A673 (cell line): ENCODE results near the gene KCNF1. TPM values are rescaled to one million over a fixed set of nuclear protein-coding genes. Genes with fewer than 3 reads are reported as not detected.

Experiments
- BruUV-seq: library from RNA; stranded (reverse); fragments of 400-500 nt; replicated peaks from 2 replicates; lab custom pipeline; 2021; lab: Mats Ljungman, UMichigan
- CTCF ChIA-PET: fragments of 300-600 bp; sonication (Branson Sonifier 250); formaldehyde crosslinking; loops from one replicate; lab custom pipeline; 2022; ENCODE audit warnings: antibody characterized with exemption; lab: Charles Lee
- POLR2A ChIA-PET: fragments of 300-600 bp; sonication (Branson Sonifier 250); formaldehyde crosslinking; loops from one replicate; lab custom pipeline; 2022; ENCODE audit warnings: antibody characterized with exemption; ENCODE audit not compliant: low non-redundant PET; lab: Charles Lee
- DNase-seq: peaks from one replicate; pipeline ENCODE4 v3.0.0-alpha.2; 2015; ENCODE audit warnings: low spot score
- H3K27ac ChIP-seq: fragments of 200-600 bp; sonication (generic); 2 replicates; pipeline ENCODE4 v1.5.1; 2016; ENCODE audit warnings: mixed run types, low read depth, mild to moderate bottlenecking, mixed read lengths, antibody characterized with exemption, low read length; ENCODE audit not compliant: poor library complexity, severe bottlenecking
- H3K27me3 ChIP-seq: fragments of 200-600 bp; sonication (generic); replicated peaks from 2 replicates; pipeline ENCODE4 v1.6.1; 2017; ENCODE audit warnings: mixed run types, low read depth, mild to moderate bottlenecking, mixed read lengths, antibody characterized with exemption, low read length; ENCODE audit not compliant: insufficient read depth, poor library complexity
- H3K36me3 ChIP-seq: fragments of 200-600 bp; sonication (generic); 2 replicates; pipeline ENCODE4 v1.6.1; 2016; ENCODE audit warnings: mixed run types, mild to moderate bottlenecking, mixed read lengths, antibody characterized with exemption, low read length; ENCODE audit not compliant: insufficient read depth, poor library complexity, severe bottlenecking
- H3K4me1 ChIP-seq: fragments of 200-600 bp; sonication (generic); 2 replicates; pipeline ENCODE4 v1.6.1; 2017; ENCODE audit warnings: mixed run types, mild to moderate bottlenecking, mixed read lengths, antibody characterized with exemption, low read length; ENCODE audit not compliant: insufficient read depth, poor library complexity, severe bottlenecking
- H3K4me3 ChIP-seq: fragments of 200-600 bp; sonication (generic); 2 replicates; pipeline ENCODE4 v1.5.1; 2016; ENCODE audit warnings: low read depth, mixed run types, mild to moderate bottlenecking, mixed read lengths, low read length; ENCODE audit not compliant: poor library complexity, severe bottlenecking
- H3K9me3 ChIP-seq: fragments of 200-600 bp; sonication (generic); 2 replicates; pipeline ENCODE4 v1.6.1; 2016; ENCODE audit warnings: mixed run types, low read depth, mild to moderate bottlenecking, mixed read lengths, antibody characterized with exemption, low read length; ENCODE audit not compliant: poor library complexity, severe bottlenecking
- CTCF ChIP-seq: fragments of 300-800, 200-600 bp; sonication (generic); conservative IDR thresholded peaks from 2 replicates; pipeline ENCODE4 v1.5.1; 2017; ENCODE audit warnings: low read depth, mild to moderate bottlenecking, antibody characterized with exemption, low read length, moderate library complexity, mixed read lengths
- EZH2 ChIP-seq: fragments of 200-600 bp; sonication (generic); IDR thresholded peaks from 2 replicates; pipeline ENCODE4 v1.6.1; 2017; ENCODE audit warnings: borderline replicate concordance, low read depth, mild to moderate bottlenecking, mixed read lengths, antibody characterized with exemption, low read length; ENCODE audit not compliant: poor library complexity, severe bottlenecking
- intact Hi-C: fragments of 100-400 bp; cut with micrococcal nuclease; formaldehyde crosslinking; loops from one replicate; pipeline ENCODE4 v1.10.0; 2022; ENCODE audit not compliant: unreplicated experiment
- total RNA-seq: library from RNA; stranded (reverse); gene quantifications from 2 replicates; pipeline ENCODE4 v1.2.3, GENCODE V29; 2021

The KCNF1 gene
- total RNA-seq, 1 experiment from 2014 or later = 0.32 TPM

- no TSS peak for BruUV-seq
- DNase-seq = no peak
- Histone ChIP-seq H3K9me3 (no peaks in the 10 kb centered on the region), H3K27me3 (peaks cover 4% of the 10 kb centered on the region), H3K4me3 (no peak overlapping the region), H3K36me3 (no peaks in the 10 kb centered on the region), H3K4me1 (no peaks in the 10 kb centered on the region), H3K27ac (no peak overlapping the region)
- intact Hi-C loops = no loop called here
- TF ChIP-seq EZH2 = no peak
- no peak for TF ChIP-seq CTCF
- ChIA-PET POLR2A (no interaction called here), CTCF (interaction anchor here (1.2 kb wide), 1 partner anchor 129 kb away, joined by 3 read pairs; no protein-coding TSS in a partner anchor)
These were observed 50.3 kb downstream of the KCNF1 start for GRCh38 chr2:10962004-10962403.

- TF ChIP-seq CTCF = no peak
- no peak for TF ChIP-seq EZH2
- POLR2A ChIA-PET = no interaction called here
These were observed 51.4 kb downstream of the KCNF1 start for GRCh38 chr2:10963155-10963554.

More at GRCh38 chr2:10963155-10963554, 51.4 kb downstream of the KCNF1 start:
- CTCF ChIA-PET = interaction anchor here (1.2 kb wide), 1 partner anchor 131 kb away, joined by 3 read pairs; no protein-coding TSS in a partner anchor
- Histone ChIP-seq H3K27ac (no peak overlapping the region), H3K4me3 (no peak overlapping the region), H3K27me3 (peaks cover 4% of the 10 kb centered on the region), H3K4me1 (no peaks in the 10 kb centered on the region), H3K36me3 (no peaks in the 10 kb centered on the region), H3K9me3 (no peaks in the 10 kb centered on the region)
- intact Hi-C loops = no loop called here
- BruUV-seq = no TSS peak
- DNase-seq = no peak

Other genes with a start within 250 kb of the KCNF1 start
- 43.7 and 47.1 TPM in 2 replicates for gene NOL10, start 222.0 kb upstream of the KCNF1 start, total RNA-seq
- gene ATP6V1C2, start 190.3 kb upstream of the KCNF1 start, total RNA-seq = not detected in 2 replicates
- gene PDIA6, start 99.1 kb upstream of the KCNF1 start, total RNA-seq = 314 and 316 TPM in 2 replicates
- 2.7 and 4.2 TPM in 2 replicates for gene SLC66A3, start 243.5 kb downstream of the KCNF1 start, total RNA-seq